Measurements from ENCODE around the gene PLEKHA6.

Gene PLEKHA6

GRCh38 chr1:204198348-204199340, 161.1 kb downstream of the PLEKHA6 start:
- H3K27me3 Mint-ChIP-seq, result peaks cover 19% of the 10 kb centered on the region
- intact Hi-C loops (cut with micrococcal nuclease), result no loop called here

GRCh38 chr1:204197068-204197467, 162.7 kb downstream of the PLEKHA6 start:
- Mint-ChIP-seq H3K27me3 (peaks cover 20% of the 10 kb centered on the region), H3K4me3 (no peak overlapping the region), H3K9me3 (no peaks in the 10 kb centered on the region), H3K36me3 (ENCODE audit: low read depth) (no peaks in the 10 kb centered on the region), H3K4me1 (ENCODE audit: low read depth) (no peaks in the 10 kb centered on the region), H3K27ac (no peak overlapping the region)
- intact Hi-C loops (cut with micrococcal nuclease), result no loop called here

More at GRCh38 chr1:204198348-204199340, 161.1 kb downstream of the PLEKHA6 start:
- no peak overlapping the region for H3K27ac Mint-ChIP-seq
- no peak overlapping the region for H3K4me3 Mint-ChIP-seq
- no peaks in the 10 kb centered on the region for H3K4me1 Mint-ChIP-seq (ENCODE audit: low read depth)
- no peaks in the 10 kb centered on the region for H3K9me3 Mint-ChIP-seq
- H3K36me3 Mint-ChIP-seq (ENCODE audit: low read depth), result no peaks in the 10 kb centered on the region

DNA sequence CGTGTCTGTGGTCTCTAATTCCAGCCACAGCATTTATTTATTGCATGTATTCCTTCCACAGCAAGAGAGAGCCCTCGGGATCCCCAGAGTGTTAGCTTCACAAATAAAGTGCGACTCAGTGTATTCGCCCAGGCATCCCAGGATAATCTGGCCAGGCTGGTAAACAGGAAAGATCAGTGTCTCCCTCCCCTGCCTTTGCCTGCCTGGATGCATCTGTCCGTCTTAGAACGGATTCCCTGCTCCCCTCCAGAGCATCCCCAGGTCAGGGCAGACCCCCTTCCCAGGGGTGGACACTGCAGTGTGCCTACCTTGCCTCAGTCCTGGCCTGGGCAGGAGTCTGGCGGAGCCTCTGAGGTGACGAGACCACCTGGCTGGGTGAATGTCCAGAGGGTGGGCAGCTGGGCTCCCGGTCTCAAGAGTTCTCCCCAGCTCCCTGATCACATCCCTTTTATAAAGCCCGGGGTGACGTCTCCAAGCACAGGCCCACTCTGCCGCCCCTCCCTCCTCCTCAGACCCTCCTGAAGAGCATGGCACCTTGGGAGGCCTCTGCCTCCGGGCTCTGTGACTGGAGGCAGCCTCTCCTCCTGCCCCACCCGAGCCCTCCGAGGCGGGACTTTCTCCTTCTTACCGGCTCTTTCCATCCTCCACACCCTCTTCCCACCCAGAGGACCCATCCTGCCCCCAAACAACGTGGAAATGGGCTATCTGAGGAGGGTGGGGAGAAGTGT, 163.5 kb downstream of the PLEKHA6 start, which contains the start of gene KISS1:
Gene KISS1 (minus strand): TSS at position 424 of the 728 bp plus-strand sequence. CDS start 3,615 bp downstream, outside the sequence.
- H3K27me3 Mint-ChIP-seq, result peaks cover 25% of the 10 kb centered on the region
- no peak within 1 kb of the TSS for H3K27ac Mint-ChIP-seq
- H3K4me1 Mint-ChIP-seq (ENCODE audit: low read depth), result no peaks in the 10 kb centered on the region
- H3K36me3 Mint-ChIP-seq (ENCODE audit: low read depth), result no peaks in the 10 kb centered on the region
- no peaks in the 10 kb centered on the region for H3K9me3 Mint-ChIP-seq
- no peak within 1 kb of the TSS for H3K4me3 Mint-ChIP-seq
- intact Hi-C loops (cut with micrococcal nuclease), result no loop called here

GRCh38 chr1:204194771-204195170, 165.0 kb downstream of the PLEKHA6 start:
- Mint-ChIP-seq H3K4me1 (ENCODE audit: low read depth) (no peaks in the 10 kb centered on the region), H3K27me3 (peaks cover 25% of the 10 kb centered on the region), H3K36me3 (ENCODE audit: low read depth) (no peaks in the 10 kb centered on the region), H3K27ac (no peak overlapping the region), H3K4me3 (no peak overlapping the region), H3K9me3 (no peaks in the 10 kb centered on the region)
- intact Hi-C loops (cut with micrococcal nuclease), result no loop called here

GRCh38 chr1:204194080-204194479, 165.6 kb downstream of the PLEKHA6 start:
- no peaks in the 10 kb centered on the region for H3K36me3 Mint-ChIP-seq (ENCODE audit: low read depth)
- intact Hi-C loops (cut with micrococcal nuclease), result no loop called here
- no peak overlapping the region for H3K27ac Mint-ChIP-seq
- peaks cover 31% of the 10 kb centered on the region for H3K27me3 Mint-ChIP-seq
- H3K9me3 Mint-ChIP-seq, result no peaks in the 10 kb centered on the region
- peaks cover 5% of the 10 kb centered on the region for H3K4me1 Mint-ChIP-seq (ENCODE audit: low read depth)
- H3K4me3 Mint-ChIP-seq, result no peak overlapping the region

GRCh38 chr1:204192589-204193352, 167.0 kb downstream of the PLEKHA6 start:
- H3K4me1 Mint-ChIP-seq (ENCODE audit: low read depth), result peaks cover 6% of the 10 kb centered on the region
- no peaks in the 10 kb centered on the region for H3K9me3 Mint-ChIP-seq
- H3K27me3 Mint-ChIP-seq, result peaks cover 45% of the 10 kb centered on the region

GRCh38 chr1:204192046-204192445, 167.7 kb downstream of the PLEKHA6 start:
- H3K4me1 Mint-ChIP-seq (ENCODE audit: low read depth), result peaks cover 6% of the 10 kb centered on the region

More at GRCh38 chr1:204192589-204193352, 167.0 kb downstream of the PLEKHA6 start:
- Mint-ChIP-seq H3K27ac (no peak overlapping the region), H3K4me3 (no peak overlapping the region), H3K36me3 (ENCODE audit: low read depth) (no peaks in the 10 kb centered on the region)
- intact Hi-C loops (cut with micrococcal nuclease), result no loop called here

GRCh38 chr1:204191456-204191855, 168.3 kb downstream of the PLEKHA6 start:
- Mint-ChIP-seq H3K9me3 (no peaks in the 10 kb centered on the region), H3K27ac (no peak overlapping the region), H3K36me3 (ENCODE audit: low read depth) (no peaks in the 10 kb centered on the region), H3K27me3 (peaks cover 53% of the 10 kb centered on the region), H3K4me1 (ENCODE audit: low read depth) (peaks cover 6% of the 10 kb centered on the region), H3K4me3 (no peak overlapping the region)
- intact Hi-C loops (cut with micrococcal nuclease), result no loop called here

More at GRCh38 chr1:204192046-204192445, 167.7 kb downstream of the PLEKHA6 start:
- no peak overlapping the region for H3K4me3 Mint-ChIP-seq
- intact Hi-C loops (cut with micrococcal nuclease), result no loop called here
- H3K27ac Mint-ChIP-seq, result no peak overlapping the region
- peaks cover 50% of the 10 kb centered on the region for H3K27me3 Mint-ChIP-seq
- no peaks in the 10 kb centered on the region for H3K36me3 Mint-ChIP-seq (ENCODE audit: low read depth)
- no peaks in the 10 kb centered on the region for H3K9me3 Mint-ChIP-seq

DNA sequence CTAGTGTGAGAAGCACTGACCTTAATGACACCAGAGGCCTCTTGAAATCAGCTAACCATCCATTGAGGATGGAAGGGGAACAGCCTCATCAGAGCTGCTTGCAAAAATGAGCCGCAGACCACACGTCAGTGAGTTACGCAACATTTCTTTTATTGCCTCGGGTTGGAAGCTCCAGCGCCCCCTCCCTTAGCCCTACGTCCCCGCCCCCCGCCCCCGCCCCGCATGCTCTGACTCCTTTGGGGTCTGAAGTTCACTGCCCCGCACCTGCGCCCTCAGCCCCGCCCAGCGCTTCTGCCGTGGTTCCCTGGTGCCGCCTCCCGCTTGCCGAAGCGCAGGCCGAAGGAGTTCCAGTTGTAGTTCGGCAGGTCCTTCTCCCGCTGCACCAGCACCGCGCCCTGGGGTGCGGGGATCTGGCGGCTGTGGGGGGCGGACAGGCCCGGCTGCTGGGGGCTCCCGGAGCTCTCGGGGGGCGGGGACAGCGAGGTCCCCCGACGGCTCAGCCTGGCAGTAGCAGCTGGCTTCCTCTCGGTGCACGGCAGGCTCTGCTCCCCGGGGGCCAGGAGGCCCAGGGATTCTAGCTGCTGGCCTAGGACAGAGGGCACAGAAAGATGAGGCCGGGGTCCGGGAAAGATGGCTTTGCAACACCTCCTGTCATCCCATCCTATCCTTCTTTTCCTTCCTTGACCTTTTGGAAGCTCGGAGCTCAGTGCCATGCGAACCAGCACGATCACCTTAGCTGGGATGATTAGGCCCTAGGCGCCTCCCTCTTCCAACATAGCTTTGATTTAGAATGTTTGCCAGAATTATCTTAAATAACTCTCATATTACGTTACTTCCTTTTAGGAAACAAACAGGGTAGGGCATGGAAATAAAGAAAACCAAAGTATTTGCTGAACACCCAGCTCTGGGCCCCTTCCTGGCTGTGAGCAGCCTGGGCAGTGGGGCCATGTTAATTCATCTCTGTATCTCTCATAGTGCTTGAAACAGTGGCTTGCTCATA, 169.2 kb downstream of the PLEKHA6 start:
- Mint-ChIP-seq H3K4me1 (ENCODE audit: low read depth) (peaks cover 6% of the 10 kb centered on the region), H3K27ac (no peak overlapping the region), H3K9me3 (no peaks in the 10 kb centered on the region), H3K36me3 (ENCODE audit: low read depth) (no peaks in the 10 kb centered on the region), H3K27me3 (peaks cover 52% of the 10 kb centered on the region), H3K4me3 (peak overlapping the region; percentile 53)
- intact Hi-C loops (cut with micrococcal nuclease), result no loop called here

DNA sequence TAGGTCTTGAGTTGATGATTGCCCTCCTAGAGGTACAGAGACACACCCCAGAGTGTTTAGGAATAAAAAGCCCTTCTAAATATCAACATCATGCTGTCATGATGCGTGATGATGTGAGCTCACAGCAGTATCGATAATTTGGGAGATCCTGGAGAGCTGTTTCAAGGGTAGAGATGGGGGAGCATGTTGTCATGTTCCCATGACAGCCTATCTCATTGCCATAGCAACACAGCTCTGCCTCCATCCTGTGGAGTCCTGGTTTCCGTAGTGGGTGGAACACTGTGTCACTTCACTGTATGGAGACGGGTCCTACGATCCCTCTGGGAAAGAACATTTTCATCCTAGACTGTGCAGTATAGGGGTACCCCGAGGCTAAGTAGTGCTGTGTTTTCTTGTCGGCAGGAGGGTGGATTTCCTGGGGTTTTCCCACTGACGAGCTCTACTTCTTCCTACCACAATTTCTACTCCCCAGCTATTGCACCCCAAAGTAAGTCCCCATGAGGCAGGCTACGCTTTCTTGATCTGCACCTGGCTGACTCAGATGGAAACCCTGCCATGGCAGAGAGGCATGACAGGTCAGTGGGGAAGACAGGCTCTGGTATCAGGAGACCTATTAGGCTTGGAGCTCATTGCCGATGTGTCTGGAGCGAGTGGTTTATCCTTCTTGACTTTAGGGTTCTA, 170.6 kb downstream of the PLEKHA6 start:
- H3K36me3 Mint-ChIP-seq (ENCODE audit: low read depth), result no peaks in the 10 kb centered on the region

GRCh38 chr1:204186597-204186996, 173.1 kb downstream of the PLEKHA6 start:
- Mint-ChIP-seq H3K27ac (no peak overlapping the region), H3K4me3 (no peak overlapping the region), H3K36me3 (ENCODE audit: low read depth) (no peaks in the 10 kb centered on the region), H3K4me1 (ENCODE audit: low read depth) (peaks cover 9% of the 10 kb centered on the region), H3K9me3 (no peaks in the 10 kb centered on the region), H3K27me3 (peaks cover 36% of the 10 kb centered on the region)
- intact Hi-C loops (cut with micrococcal nuclease), result no loop called here

More for the DNA sequence above, 170.6 kb downstream of the PLEKHA6 start:
- Mint-ChIP-seq H3K9me3 (no peaks in the 10 kb centered on the region), H3K27ac (no peak overlapping the region), H3K4me3 (no peak overlapping the region), H3K27me3 (peaks cover 45% of the 10 kb centered on the region), H3K4me1 (ENCODE audit: low read depth) (peaks cover 6% of the 10 kb centered on the region)
- intact Hi-C loops (cut with micrococcal nuclease), result no loop called here

GRCh38 chr1:204181116-204181515, 178.6 kb downstream of the PLEKHA6 start:
- Mint-ChIP-seq H3K9me3 (no peaks in the 10 kb centered on the region), H3K4me1 (ENCODE audit: low read depth) (peaks cover 13% of the 10 kb centered on the region), H3K27ac (no peak overlapping the region), H3K27me3 (peaks cover 8% of the 10 kb centered on the region), H3K4me3 (no peak overlapping the region), H3K36me3 (ENCODE audit: low read depth) (no peaks in the 10 kb centered on the region)
- intact Hi-C loops (cut with micrococcal nuclease), result no loop called here
